K562 (cell line): ENCODE measurements around the gene TIGD7. TPM values are rescaled to one million over a fixed set of nuclear protein-coding genes. Genes with fewer than 3 reads are reported as not detected.

ENCODE experiments used
- ARID3A ChIP-seq: IDR thresholded peaks from 2 replicates; pipeline ENCODE4 v1.6.1; 2012; ENCODE audit warnings: low read depth, low read length, improper control_type of control experiment, borderline replicate concordance
- ATF1 ChIP-seq, 2 experiments: fragments of 450-650 bp in 1 of 2; IDR thresholded peaks; 2 replicates each; pipeline ENCODE4 v1.6.1; 2016; ENCODE audit warnings: missing compliant biosample characterization in 1 of 2, missing genetic modification characterization in 1 of 2
- CBFA2T3 ChIP-seq: fragments of 450-650 bp; IDR thresholded peaks from 2 replicates; pipeline ENCODE4 v1.6.1; 2017
- CTCF ChIP-seq, 3 experiments: IDR thresholded peaks in 2 of 3; conservative IDR thresholded peaks in 1 of 3; 2 replicates each; pipeline ENCODE4 v1.5.1; 2011 to 2012; ENCODE audit warnings: low read length in 3 of 3, mild to moderate bottlenecking in 3 of 3, control low read depth in 2 of 3, improper control_type of control experiment in 1 of 3, inconsistent platforms in 1 of 3, low read depth in 1 of 3, mixed read lengths in 1 of 3, moderate library complexity in 1 of 3; ENCODE audit not compliant: insufficient read depth in 2 of 3
- GTF2E2 ChIP-seq: fragments of 200-800 bp; sonication (Bioruptor generic); IDR thresholded peaks from 2 replicates; pipeline ENCODE4 v1.6.1; 2016; ENCODE audit warnings: missing genetic modification characterization, missing compliant biosample characterization
- HNRNPK ChIP-seq: fragments of 200-400 bp; formaldehyde crosslinking; IDR thresholded peaks from one replicate; pipeline ENCODE4 v1.6.1; 2018; ENCODE audit warnings: mild to moderate bottlenecking, low read depth, low read length; ENCODE audit not compliant: poor library complexity, severe bottlenecking
- HNRNPLL ChIP-seq: fragments of 200-400 bp; formaldehyde crosslinking; IDR thresholded peaks from 2 replicates; pipeline ENCODE4 v1.6.1; 2017; ENCODE audit warnings: low read length, low read depth, mild to moderate bottlenecking; ENCODE audit not compliant: poor library complexity, severe bottlenecking
- MBD2 ChIP-seq: sonication (generic); IDR thresholded peaks from 2 replicates; pipeline ENCODE4 v1.6.1; 2016; ENCODE audit warnings: low read depth, borderline replicate concordance
- MEF2A ChIP-seq: IDR thresholded peaks from 2 replicates; pipeline ENCODE4 v1.6.1; 2011; ENCODE audit warnings: low read depth, mild to moderate bottlenecking, low read length, moderate library complexity; ENCODE audit not compliant: control insufficient read depth
- PBX2 ChIP-seq, 2 experiments: IDR thresholded peaks in 1 of 2; conservative IDR thresholded peaks in 1 of 2; 2 replicates each; pipeline ENCODE4 v1.6.1; 2016; ENCODE audit warnings: low read depth in 2 of 2, mild to moderate bottlenecking in 1 of 2, missing compliant biosample characterization in 1 of 2, missing genetic modification characterization in 1 of 2, moderate library complexity in 1 of 2
- PHF20 ChIP-seq: fragments of 450-650 bp; IDR thresholded peaks from 2 replicates; pipeline ENCODE4 v1.6.1; 2018; ENCODE audit not compliant: partially characterized antibody
- RCOR1 ChIP-seq, 2 experiments: IDR thresholded peaks; 2 replicates each; pipeline ENCODE4 v1.6.1; 2012; ENCODE audit warnings: low read depth in 2 of 2, low read length in 2 of 2, borderline replicate concordance in 1 of 2, improper control_type of control experiment in 1 of 2
- RNF2 ChIP-seq: sonication (generic); IDR thresholded peaks from 2 replicates; pipeline ENCODE4 v1.6.1; 2016
- SLC30A9 ChIP-seq: fragments of 250-450 bp; sonication (Bioruptor Pico); IDR thresholded peaks from 2 replicates; pipeline ENCODE4 v1.8.0; 2022; ENCODE audit warnings: mild to moderate bottlenecking, moderate library complexity
- TARDBP ChIP-seq: fragments of 450-650 bp; IDR thresholded peaks from 2 replicates; pipeline ENCODE4 v1.6.1; 2016
- U2AF2 ChIP-seq: fragments of 200-400 bp; formaldehyde crosslinking; optimal IDR thresholded peaks from 2 replicates; pipeline ENCODE3; 2017; ENCODE audit warnings: low read depth, mild to moderate bottlenecking, low read length
- ZNF584 ChIP-seq: fragments of 200-800 bp; sonication (Bioruptor generic); IDR thresholded peaks from 2 replicates; pipeline ENCODE4 v1.6.1; 2016; ENCODE audit warnings: low read depth, mild to moderate bottlenecking, missing genetic modification characterization, missing compliant biosample characterization
- ZNF740 ChIP-seq, 3 experiments: fragments of 200-800 bp in 1 of 3; sonication (Bioruptor generic) in 1 of 3; sonication (generic) in 1 of 3; formaldehyde crosslinking in 1 of 3; IDR thresholded peaks; 2 replicates each; pipeline versions ENCODE4 v1.6.1 to v1.8.0; 2016 to 2022; ENCODE audit warnings: mild to moderate bottlenecking in 2 of 3, missing compliant biosample characterization in 2 of 3, missing genetic modification characterization in 2 of 3, missing genetic modification reagents in 1 of 3
- ZNF76 ChIP-seq: fragments of 250-450 bp; sonication (Bioruptor Pico); IDR thresholded peaks from 2 replicates; pipeline ENCODE4 v1.4.0; 2020; ENCODE audit warnings: mild to moderate bottlenecking, moderate library complexity, borderline replicate concordance
- polyA plus RNA-seq, 8 experiments: library from polyadenylated mRNA; depleted of rRNA in 4 of 8; stranded (reverse) in 5 of 8; unstranded in 3 of 8; fragments of >200 nt; fragmentation: Nextera tagmentation in 2 of 8; fragmentation: Illumina TruSeq in 1 of 8; extraction: Ambion mirVana in 2 of 8; extraction: Trizol in 1 of 8; gene quantifications; 2 replicates each; pipeline versions ENCODE4 v1.2.1 to v1.2.3, GENCODE V29; 2011 to 2014; ENCODE audit warnings: inconsistent platforms in 1 of 8, missing spikeins in 1 of 8
- total RNA-seq, 7 experiments: library from RNA; depleted of rRNA in 6 of 7; stranded (reverse); fragments of >200 nt in 6 of 7; fragmentation: Illumina TruSeq in 2 of 7; extraction: Trizol in 2 of 7; gene quantifications; 2 replicates each; pipeline versions ENCODE4 v1.2.1 to v1.2.3, GENCODE V29; 2011 to 2021; ENCODE audit warnings: low replicate concordance in 1 of 7

TIGD7 gene
- total and polyA plus RNA-seq, 9 of the 15 experiments (the other 6 are each of a cell fraction or from before 2014, with no cell fraction given) = 0.84 to 10.7 (median 6.7) TPM

- peak; percentile 70; the same call in 1 of the 2 replicates for TF ChIP-seq ARID3A
- no peak for TF ChIP-seq CTCF (IDR thresholded peaks at IDR 0.05 in 2 of 3, conservative IDR thresholded peaks at IDR 0.05 in 1 of 3; ENCODE audit: insufficient read depth in 2 of 3, low read depth in 1 of 3, low read length in 3 of 3)
- TF ChIP-seq CBFA2T3 = peak; percentile 98
- TF ChIP-seq PHF20 = peak; percentile 38
- TF ChIP-seq MEF2A = peak; percentile 98
- peak; percentile 91 for TF ChIP-seq TARDBP
- TF ChIP-seq HNRNPLL = no peak
- TF ChIP-seq ATF1 (CRISPR knock-in tag; IDR thresholded peaks at IDR 0.05) = no peak
- peak; percentile 59 for TF ChIP-seq ATF1 (tag; IDR thresholded peaks at IDR 0.05)
- peak; percentile 57; the same call in 1 of the 2 replicates for TF ChIP-seq MBD2
- TF ChIP-seq ZNF740 (CRISPR knock-in tag; IDR thresholded peaks at IDR 0.05) = 0 out of 2 replicates have a peak, but pooled peaks have one; percentile 21
- no peak for TF ChIP-seq ZNF740 (tag; IDR thresholded peaks at IDR 0.05)
- 0 out of 2 replicates have a peak, but pooled peaks have one; percentile 17 for TF ChIP-seq GTF2E2 (tag)
- peak; percentile 65; the same call in 1 of the 2 replicates for TF ChIP-seq RNF2
- no peak for TF ChIP-seq U2AF2
- TF ChIP-seq SLC30A9 (CRISPR knock-in tag) = no peak
- TF ChIP-seq PBX2 (CRISPR knock-in tag; IDR thresholded peaks at IDR 0.05; ENCODE audit: low read depth) = peak; percentile 35
- peak; percentile 71 for TF ChIP-seq PBX2 (tag; conservative IDR thresholded peaks at IDR 0.05; ENCODE audit: low read depth)
- TF ChIP-seq ZNF76 = no peak
- TF ChIP-seq ZNF584 (CRISPR knock-in tag) = peak; percentile 75; the same call in 1 of the 2 replicates
- TF ChIP-seq HNRNPK = no peak
- TF ChIP-seq RCOR1 (IDR thresholded peaks at IDR 0.05; ENCODE audit: borderline replicate concordance in 1 of 2, low read depth in 2 of 2, low read length in 2 of 2) = peak; percentile 70 to 99; a peak in 3 of 4 replicates
These were observed 43.4 kb upstream of the TIGD7 start (continued) for GRCh38 chr16:3348547-3349167.
